ENCODE measurements around the gene KRT85. TPM values are rescaled to one million over a fixed set of nuclear protein-coding genes. Genes with fewer than 3 reads are reported as not detected.

Gene KRT85
- polyA plus RNA-seq, 1 donor (not counting 4 experiments of a cell fraction or from before 2014, with no cell fraction given): not detected

- no peaks in the 10 kb centered on the region for H3K9me1 ChIP-seq (ENCODE audit: control insufficient read depth, extremely low read depth, insufficient read depth, low read length)
- peaks cover 23% of the 10 kb centered on the region for H3K4me1 ChIP-seq (ENCODE audit: control insufficient read depth, extremely low read depth, insufficient read depth, low read length)
- DNase-seq (ENCODE audit: low read depth, low spot score): no peak
- no peaks in the 10 kb centered on the region for H3K79me2 ChIP-seq (ENCODE audit: control insufficient read depth, insufficient read depth, low read length)
- no peak overlapping the region for H3K9ac ChIP-seq (ENCODE audit: control insufficient read depth, extremely low read depth, insufficient read depth, low read length)
- H3K27ac ChIP-seq (ENCODE audit: control insufficient read depth, insufficient read depth, low read length): no peak overlapping the region
- no peak for FAIRE-seq
- no peaks in the 10 kb centered on the region for H3K9me3 ChIP-seq (ENCODE audit: control insufficient read depth, low read depth, low read length)
- H3K36me3 ChIP-seq (ENCODE audit: control insufficient read depth in 2 of 2, extremely low read depth in 1 of 2, insufficient read depth in 2 of 2, low read length in 2 of 2): no peaks in the 10 kb centered on the region
- dilution Hi-C loops (cut with MboI; ENCODE audit: extremely low pct_ligation_motif_present, low sequenced_read_pairs): no loop called here
- no peak overlapping the region for H3K4me3 ChIP-seq (ENCODE audit: control insufficient read depth in 2 of 3, extremely low read depth in 1 of 3, insufficient read depth in 2 of 3, low read depth in 1 of 3, low read length in 3 of 3)
- H2AFZ ChIP-seq (ENCODE audit: control insufficient read depth, low read length): no peak overlapping the region
- H4K20me1 ChIP-seq (ENCODE audit: control insufficient read depth, extremely low read depth, insufficient read depth, low read length): no peaks in the 10 kb centered on the region
- TF ChIP-seq, protein P1, sequence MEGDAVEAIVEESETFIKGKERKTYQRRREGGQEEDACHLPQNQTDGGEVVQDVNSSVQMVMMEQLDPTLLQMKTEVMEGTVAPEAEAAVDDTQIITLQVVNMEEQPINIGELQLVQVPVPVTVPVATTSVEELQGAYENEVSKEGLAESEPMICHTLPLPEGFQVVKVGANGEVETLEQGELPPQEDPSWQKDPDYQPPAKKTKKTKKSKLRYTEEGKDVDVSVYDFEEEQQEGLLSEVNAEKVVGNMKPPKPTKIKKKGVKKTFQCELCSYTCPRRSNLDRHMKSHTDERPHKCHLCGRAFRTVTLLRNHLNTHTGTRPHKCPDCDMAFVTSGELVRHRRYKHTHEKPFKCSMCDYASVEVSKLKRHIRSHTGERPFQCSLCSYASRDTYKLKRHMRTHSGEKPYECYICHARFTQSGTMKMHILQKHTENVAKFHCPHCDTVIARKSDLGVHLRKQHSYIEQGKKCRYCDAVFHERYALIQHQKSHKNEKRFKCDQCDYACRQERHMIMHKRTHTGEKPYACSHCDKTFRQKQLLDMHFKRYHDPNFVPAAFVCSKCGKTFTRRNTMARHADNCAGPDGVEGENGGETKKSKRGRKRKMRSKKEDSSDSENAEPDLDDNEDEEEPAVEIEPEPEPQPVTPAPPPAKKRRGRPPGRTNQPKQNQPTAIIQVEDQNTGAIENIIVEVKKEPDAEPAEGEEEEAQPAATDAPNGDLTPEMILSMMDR (optimal IDR thresholded peaks at IDR 0.05 in 1 of 3, IDR thresholded peaks at IDR 0.05 in 1 of 3, conservative IDR thresholded peaks at IDR 0.05 in 1 of 3; ENCODE audit: extremely low read depth in 1 of 3, insufficient read depth in 2 of 3, low read length in 3 of 3): no peak
- no peak for TF ChIP-seq EZH2 (IDR thresholded peaks at IDR 0.05; ENCODE audit: low read length)
- no peak overlapping the region for H3K4me2 ChIP-seq (ENCODE audit: control insufficient read depth, extremely low read depth, insufficient read depth, low read depth, low read length)
- H3K27me3 ChIP-seq (ENCODE audit: control insufficient read depth, extremely low read depth, insufficient read depth, low read length): peaks cover 3% of the 10 kb centered on the region
Measured at GRCh38 chr12:52343550-52343949, 23.7 kb downstream of the KRT85 start.

DNA sequence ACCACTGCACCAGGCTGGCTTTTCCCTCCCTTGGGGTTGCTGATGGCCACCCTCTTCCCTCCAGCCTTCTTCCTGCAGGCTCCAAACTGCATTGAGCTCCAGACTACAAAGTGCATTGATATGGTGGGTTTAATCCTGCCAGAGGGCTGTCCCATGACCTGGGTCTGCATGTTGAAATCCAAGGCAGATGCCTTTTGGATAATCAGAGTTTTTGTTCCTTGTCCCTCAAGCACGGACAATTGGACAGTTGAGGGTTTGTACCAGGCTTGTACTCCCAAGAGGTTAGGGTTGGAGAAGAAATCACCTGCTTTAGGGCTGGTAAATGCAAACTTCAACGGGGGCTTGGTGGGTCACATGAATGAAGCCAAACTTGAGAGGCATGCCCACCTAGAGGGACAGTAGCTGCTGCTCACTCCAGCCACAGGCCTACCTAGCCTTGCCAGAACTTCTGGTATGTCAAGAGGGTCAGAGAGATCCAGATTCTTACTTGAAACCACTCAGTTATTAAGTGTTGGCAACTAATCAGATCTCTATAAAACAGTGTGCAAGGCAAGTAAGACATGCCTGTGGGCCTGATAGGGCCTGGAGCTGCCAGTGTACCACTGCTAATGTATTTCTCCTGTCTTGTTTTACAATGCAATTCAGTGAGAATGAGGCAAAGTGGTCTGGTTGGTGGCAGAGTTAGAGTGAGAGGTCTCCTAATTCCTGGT, 24.3 kb downstream of the KRT85 start:
- Histone ChIP-seq H2AFZ (ENCODE audit: control insufficient read depth, low read length) (no peak overlapping the region), H3K4me3 (ENCODE audit: control insufficient read depth in 2 of 3, extremely low read depth in 1 of 3, insufficient read depth in 2 of 3, low read depth in 1 of 3, low read length in 3 of 3) (no peak overlapping the region), H3K9me1 (ENCODE audit: control insufficient read depth, extremely low read depth, insufficient read depth, low read length) (no peaks in the 10 kb centered on the region), H3K27ac (ENCODE audit: control insufficient read depth, insufficient read depth, low read length) (no peak overlapping the region), H3K4me1 (ENCODE audit: control insufficient read depth, extremely low read depth, insufficient read depth, low read length) (peaks cover 29% of the 10 kb centered on the region), H3K9me3 (ENCODE audit: control insufficient read depth, low read depth, low read length) (no peaks in the 10 kb centered on the region), H3K27me3 (ENCODE audit: control insufficient read depth, extremely low read depth, insufficient read depth, low read length) (peaks cover 3% of the 10 kb centered on the region), H3K36me3 (ENCODE audit: control insufficient read depth in 2 of 2, extremely low read depth in 1 of 2, insufficient read depth in 2 of 2, low read length in 2 of 2) (no peaks in the 10 kb centered on the region), H3K4me2 (ENCODE audit: control insufficient read depth, extremely low read depth, insufficient read depth, low read depth, low read length) (no peak overlapping the region), H3K9ac (ENCODE audit: control insufficient read depth, extremely low read depth, insufficient read depth, low read length) (no peak overlapping the region), H3K79me2 (ENCODE audit: control insufficient read depth, insufficient read depth, low read length) (no peaks in the 10 kb centered on the region), H4K20me1 (ENCODE audit: control insufficient read depth, extremely low read depth, insufficient read depth, low read length) (no peaks in the 10 kb centered on the region)
- TF ChIP-seq, protein P1 (optimal IDR thresholded peaks at IDR 0.05 in 1 of 3, IDR thresholded peaks at IDR 0.05 in 1 of 3, conservative IDR thresholded peaks at IDR 0.05 in 1 of 3; ENCODE audit: extremely low read depth in 1 of 3, insufficient read depth in 2 of 3, low read length in 3 of 3): no peak
- no peak for TF ChIP-seq EZH2 (IDR thresholded peaks at IDR 0.05; ENCODE audit: low read length)
- no peak for FAIRE-seq
- DNase-seq (ENCODE audit: low read depth, low spot score): no peak
- dilution Hi-C loops (cut with MboI; ENCODE audit: extremely low pct_ligation_motif_present, low sequenced_read_pairs): no loop called here

All from keratinocyte (primary cell).